GM19455 (cell line): ENCODE data around the gene SCO2.

Source experiments
- ATAC-seq: cut with Tn5 transposase; IDR thresholded peaks from one replicate; pipeline ENCODE4 v1.9.1; 2021; ENCODE audit not compliant: unreplicated experiment

SCO2 gene, protein sequence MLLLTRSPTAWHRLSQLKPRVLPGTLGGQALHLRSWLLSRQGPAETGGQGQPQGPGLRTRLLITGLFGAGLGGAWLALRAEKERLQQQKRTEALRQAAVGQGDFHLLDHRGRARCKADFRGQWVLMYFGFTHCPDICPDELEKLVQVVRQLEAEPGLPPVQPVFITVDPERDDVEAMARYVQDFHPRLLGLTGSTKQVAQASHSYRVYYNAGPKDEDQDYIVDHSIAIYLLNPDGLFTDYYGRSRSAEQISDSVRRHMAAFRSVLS

DNA sequence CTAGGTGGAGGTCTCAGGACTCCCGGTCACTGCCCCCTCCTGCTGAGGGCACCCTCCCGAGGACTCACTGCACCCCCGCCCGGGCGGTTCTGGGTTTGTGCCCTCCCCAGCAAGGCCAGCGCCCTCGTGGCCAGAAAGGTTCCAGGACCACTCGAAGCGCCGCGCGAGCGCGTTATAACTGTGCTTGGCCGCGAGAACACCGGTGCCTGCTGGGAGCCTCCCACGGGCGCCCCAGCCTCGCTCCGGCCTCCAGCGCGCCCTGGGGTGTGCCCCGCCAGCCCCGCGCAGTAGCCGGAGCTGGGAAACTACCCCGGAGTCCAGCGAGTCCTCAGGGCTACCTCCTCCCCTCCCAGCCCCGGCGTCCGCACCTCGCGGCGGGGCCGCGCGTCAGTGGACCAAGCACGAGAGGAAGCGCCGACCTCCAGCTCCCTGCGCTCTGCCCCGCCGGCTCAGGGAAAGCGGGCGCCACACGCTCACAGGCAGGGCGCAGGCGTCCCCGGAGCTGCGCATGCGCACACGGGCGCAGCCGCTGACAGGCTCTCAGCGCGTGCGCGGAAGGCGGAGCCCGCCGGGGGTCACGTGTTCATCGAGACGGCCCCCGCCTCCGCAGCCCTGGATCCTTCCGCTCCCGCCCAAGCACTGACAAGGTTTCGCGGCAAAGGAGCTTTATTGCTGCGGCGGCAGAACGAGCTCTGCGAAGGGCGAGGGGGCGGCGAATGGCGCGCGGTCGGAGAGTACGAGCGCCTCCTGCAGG is at the start of gene SCO2:
Gene SCO2, minus strand, starts transcription at position 495 of the 754 bp plus-strand sequence. CDS start 1,187 bp downstream, outside the sequence.
- ATAC-seq, result peak; percentile 38

DNA sequence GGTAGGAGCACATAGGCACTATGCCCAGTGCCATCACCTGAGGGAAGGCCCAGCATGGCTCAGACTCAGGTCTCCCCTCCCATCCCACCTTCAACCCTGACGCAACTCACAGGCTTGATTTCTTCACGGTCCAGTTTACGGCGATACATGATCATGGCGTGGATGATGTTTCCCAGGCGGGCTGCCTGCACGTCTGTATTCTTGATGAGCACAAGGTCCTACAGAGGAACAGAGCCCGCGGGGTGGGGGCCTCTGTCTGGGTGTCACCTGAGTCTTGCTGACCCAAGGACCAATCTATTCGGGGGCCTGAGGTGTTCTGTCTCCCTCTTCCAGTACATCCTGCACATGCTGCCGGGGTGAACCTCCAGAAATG is 49.0 kb upstream of the SCO2 start:
- no peak for ATAC-seq

DNA sequence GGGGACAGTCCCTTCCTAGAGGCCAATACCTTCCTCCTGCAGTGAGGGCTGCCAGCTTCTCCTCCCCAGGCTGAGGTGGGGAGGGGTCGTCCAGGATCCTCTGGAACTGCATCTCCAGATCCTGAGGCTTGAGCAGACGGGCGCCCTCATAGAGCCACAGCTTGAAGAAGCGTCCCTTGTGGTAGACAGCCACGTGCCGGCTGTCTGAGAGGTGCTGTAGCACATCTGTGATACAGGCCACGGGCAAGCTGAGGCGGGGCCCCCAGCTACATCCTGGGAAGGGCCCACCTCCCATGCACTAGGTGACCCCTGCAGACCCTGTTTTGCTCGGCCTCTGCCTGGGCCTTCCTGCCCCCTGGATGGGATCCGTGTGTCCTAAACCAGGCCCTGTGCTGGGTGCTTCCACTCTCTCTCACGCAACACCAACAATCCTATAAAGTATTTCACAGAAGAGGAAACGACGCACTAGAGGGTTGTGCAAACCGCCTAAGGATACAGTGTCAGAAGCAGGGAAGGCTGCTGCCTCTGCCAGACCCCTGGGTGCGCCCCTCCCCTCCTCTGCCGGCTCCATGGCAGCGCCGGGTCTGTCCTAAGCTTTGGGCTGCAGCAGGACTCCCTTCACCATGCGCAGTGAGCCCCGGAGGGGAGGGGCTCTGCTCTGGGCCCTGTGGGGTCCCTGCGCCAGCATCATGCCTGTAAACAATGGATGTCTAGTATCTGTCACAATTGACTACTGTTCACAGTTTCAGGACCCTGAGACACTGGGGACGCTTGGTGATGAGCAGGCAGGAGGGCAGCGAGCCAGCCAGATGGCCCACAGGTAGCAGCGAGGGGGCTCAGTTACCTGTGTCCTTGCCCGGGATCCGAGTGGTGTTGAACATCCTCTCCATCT is 48.3 kb upstream of the SCO2 start:
- no peak for ATAC-seq

DNA sequence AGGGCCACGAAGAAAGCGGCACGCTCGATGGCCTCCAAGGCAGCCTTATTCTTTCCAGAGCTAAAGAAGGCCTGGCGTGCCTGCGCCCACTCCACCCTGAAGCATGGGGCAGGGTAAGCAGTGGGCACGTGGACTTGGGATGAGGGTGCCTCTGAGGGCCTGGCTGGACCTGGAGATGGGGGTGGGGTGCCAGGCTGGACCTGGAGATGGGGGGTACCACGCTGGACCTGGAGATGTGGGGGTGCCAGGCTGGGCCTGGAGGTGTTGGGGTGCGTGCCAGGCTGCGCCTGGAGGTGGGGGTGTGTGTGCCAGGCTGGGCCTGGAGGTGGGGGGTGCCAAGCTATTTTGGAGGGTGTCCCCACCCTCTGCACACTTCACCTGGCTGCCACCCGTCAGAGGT is 47.6 kb upstream of the SCO2 start:
- no peak for ATAC-seq

DNA sequence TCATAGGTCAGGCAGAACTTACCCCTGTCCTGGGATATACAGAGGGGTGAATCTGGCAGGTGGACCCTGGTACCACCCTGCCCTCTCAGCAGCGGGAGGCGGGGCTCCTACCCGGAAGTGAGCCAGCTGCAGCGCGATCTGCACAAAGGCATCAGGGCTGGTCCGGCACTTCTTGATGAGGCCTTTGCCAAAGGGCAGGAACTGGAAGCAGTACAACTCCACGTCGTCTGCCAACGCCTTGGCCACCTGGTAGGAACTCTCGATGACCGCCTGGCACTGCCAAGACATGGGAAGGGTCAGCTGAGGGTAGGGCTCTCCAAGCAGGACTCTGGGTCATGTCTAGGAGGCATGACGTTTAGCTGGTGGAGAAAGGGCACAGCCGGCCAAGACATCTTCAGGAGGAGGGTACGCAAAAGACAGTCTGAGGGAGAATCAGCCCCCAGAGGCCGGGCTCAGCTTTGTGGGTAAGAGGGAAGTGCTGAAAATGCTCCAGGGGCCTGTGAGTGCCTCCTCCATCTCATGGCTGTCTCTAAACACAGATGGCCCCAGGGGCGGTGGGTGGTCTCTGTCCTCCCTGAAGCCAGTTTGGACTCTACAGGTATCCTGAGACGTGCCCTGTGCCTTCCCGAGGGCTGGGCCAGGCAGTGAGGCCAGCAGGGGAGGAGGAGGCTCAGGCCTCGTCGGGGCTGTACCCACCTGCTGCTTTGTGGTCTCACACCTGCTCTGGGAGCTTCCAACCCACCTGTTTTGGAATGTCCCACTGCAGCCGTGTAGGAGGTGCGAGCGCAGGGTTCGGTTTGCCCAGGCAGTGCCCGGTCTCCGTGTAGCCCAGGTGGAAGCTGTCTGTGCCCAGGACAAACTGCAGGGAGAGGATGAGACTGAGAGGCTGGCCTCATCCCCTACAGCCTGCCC is 46.1 kb upstream of the SCO2 start:
- ATAC-seq, result no peak

DNA sequence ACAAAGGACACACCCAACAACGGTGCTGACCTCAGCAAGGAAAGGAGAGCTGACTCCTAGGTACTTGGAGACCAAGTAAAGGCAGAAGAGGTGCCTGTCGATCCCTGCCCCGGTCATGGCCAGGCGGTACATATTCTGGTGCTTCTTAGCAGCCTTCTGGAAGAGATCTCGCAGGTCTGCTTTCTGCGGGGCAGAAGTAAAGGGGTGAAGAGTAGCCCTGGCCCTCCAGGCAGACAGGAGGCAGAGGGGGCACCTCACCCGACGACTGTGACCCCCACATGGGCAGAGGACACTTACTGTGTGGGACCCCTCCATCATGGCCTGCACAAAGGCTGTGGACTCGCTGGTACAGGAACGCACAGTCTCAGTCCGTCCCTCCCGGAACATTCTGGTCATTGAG is 45.5 kb upstream of the SCO2 start:
- ATAC-seq, result no peak

DNA sequence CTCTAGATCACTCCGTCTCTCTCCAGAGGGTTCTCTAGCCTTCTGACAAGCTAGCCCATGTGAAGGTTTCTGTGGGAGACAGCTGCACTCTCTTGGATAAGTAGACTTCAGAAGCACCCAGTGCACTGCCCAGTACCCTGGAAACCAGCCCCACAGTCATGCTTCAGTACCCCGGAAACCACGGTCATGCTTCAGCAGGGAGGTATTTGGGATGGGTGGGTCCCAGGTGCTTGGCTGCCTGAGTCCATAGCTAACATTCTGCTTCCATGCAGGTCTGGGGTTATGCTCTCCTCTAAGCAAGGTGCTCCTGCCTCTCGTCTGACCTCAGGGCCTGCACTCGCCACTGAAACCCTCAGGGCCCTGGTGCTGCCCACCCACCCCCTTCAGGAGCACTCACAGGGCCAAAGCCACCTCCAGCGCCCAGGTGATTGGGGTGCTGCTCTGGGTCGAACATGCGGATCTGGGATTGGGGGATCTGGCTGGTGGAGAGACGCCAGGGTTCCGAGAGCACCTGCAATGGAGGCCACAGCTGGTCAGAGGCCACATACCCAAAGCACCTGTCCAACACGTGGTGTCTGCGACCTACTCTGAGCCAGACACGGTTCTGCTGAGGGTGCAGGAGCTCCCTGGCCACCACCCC is 44.6 kb upstream of the SCO2 start:
- ATAC-seq, result no peak

DNA sequence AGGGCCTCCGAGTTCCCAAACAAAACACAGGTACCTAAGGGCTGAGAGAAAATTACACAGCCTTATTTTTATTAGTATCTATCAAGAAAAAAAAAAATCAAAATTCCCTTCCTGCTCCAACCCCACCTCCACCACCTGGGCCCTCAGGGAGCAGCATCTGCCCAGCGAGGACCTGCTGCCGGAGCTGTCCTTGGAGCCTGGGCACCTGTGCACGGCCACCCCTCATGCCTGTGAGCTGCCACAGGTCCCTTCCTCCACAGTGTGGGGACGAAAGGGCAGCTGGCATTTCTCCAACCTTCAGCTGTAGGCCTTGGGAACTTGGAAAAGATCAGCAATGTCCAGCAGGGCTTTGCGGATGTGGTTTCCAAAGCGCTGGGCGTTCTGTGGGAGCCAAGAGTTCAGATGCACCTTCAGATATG is 43.7 kb upstream of the SCO2 start:
- ATAC-seq, result no peak

DNA sequence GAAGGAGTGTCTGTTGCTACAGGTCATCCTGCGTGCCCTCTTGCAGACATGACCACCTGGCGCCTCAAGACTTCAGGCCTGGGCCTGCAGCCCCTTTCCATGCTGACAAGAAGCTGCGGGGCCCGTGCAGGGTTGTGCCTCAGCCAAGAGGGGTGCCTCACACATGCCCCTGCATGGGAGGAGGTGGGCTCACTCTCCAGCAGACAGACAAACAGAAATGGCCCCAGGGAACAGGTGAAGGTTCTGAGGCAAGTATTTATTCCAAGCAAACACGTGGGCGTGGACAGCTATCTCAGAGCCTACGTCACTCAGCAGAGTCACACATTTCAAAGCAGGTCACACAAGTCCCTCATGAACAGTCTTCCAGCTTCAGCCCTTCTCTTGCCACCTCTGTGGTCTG is 43.2 kb upstream of the SCO2 start:
- ATAC-seq, result no peak

DNA sequence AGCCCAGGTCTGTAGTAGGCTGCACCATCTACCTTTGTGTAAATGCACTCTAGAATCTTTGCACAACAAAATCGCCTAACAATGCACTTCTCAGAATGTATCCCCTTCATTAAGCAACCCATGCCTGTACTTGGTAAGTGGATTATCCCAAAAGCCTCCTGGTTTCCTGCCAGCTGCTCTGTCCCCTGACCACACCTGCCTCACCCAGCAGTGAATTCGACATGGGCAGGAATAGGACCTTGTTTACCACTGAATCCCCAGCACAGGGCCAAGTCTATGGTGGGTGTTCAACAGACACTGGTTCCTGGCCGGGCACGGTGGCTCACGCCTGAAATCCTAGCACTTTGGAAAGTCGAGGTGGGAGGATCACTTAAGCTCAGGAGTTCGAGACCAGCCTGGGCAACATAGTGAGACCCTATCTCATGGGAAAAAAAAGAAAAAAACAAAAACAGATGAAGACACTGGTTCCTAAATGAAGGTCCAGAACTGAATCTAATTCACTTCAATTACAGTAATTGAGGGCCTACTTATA is 42.4 kb upstream of the SCO2 start:
- no peak for ATAC-seq

DNA sequence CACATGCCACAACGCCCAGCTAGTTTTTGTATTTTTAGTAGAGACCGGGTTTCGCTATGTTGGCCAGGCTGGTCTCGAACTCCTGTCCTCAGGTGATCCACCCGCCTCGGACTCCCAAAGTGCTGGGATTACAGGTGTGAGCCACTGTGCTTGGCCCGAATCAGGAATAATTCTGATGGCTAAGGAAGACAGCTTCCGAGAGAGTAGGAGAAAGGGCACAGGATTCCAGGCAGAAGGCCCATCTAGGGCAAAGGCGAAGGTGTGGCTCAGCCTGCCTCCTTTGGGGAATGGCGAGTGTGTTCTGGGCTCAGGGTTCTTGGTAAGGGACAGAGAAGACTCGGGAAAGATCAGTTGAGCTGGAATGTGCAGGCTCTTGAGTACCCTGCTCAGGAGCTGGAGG is 38.9 kb upstream of the SCO2 start:
- ATAC-seq, result no peak

DNA sequence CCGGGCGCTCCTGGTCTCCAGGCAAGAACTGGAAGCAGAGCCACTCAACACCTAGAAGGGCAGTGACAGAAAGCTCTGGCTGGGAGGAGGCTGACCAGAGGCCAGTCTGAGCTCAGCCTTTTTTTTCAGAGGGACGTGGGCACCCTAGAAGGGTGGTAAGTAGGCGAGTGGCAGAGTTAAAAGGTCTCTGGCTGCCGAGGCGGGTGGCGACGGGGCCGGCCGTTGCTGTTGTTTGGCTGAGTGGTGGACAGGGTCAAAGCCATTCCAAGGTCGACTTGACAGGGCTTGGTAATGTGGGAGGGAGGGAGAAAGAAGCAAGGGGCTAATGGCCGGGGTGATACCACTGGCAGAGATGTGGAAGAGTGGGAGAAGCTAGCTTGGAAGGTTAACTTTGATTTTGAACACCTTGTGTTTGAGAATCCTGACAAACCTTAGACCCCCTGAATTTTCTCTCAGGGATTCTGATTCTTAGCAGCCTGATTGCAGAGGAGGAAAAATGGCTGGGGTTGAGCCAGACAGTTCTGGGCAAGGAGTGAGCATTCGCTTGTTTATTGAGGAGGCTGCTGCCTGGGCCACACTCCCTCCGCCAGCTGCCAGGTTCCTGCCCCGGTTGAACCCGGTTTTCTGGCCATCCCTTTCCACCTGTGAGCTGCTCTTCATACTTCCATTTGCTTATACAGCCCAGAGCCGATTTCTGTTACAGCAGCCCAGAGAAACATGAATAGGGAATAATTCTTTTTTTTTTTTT is 38.2 kb upstream of the SCO2 start:
- ATAC-seq, result no peak

DNA sequence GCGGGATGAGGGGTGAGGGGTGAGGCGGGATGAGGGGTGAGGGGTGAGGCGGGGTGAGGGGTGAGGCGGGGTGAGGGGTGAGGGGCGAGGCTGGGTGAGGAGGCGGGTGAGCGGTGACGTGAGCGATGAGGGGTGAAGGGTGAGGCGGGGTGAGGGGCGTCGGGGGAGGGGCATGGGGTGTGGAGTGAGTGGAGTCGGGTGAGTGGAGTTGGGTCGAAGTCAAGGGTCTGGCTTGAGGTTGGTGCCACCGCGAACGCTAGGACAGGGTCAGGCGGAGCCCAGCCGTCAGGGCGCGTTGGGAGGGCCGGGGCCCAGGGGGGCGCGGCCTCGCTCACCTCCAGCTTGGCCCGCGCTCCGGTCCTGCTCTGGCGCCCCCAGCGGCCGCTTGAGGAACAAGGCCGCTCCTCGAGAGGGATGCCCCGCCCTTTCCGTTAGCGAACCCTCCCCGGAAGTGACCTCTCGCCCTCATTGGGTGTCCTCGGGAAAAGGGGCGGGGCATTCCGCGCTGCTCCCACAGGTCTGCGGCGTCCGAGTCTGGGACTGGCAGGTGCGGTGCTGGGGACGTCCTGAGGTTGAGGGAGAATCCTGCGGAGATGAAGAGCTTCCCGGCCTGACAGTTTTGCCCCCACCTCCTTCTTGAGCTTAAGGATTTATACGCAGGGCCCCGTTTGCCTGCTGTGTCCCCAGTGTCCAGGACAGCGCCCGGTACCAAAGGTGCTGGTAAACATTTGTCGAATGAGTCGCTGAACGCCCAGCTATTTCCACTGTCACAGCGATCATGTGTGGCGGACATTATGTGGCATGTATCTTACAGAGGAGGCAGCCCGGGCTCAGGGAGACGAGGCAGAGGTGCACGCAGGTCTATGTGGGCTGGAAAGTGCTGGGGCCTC is 37.4 kb upstream of the SCO2 start, which contains the start of gene SYCE3:
Gene SYCE3, minus strand, starts transcription at position 397 of the 890 bp plus-strand sequence. CDS start 6,514 bp downstream, outside the sequence.
- ATAC-seq, result peak; percentile 94

DNA sequence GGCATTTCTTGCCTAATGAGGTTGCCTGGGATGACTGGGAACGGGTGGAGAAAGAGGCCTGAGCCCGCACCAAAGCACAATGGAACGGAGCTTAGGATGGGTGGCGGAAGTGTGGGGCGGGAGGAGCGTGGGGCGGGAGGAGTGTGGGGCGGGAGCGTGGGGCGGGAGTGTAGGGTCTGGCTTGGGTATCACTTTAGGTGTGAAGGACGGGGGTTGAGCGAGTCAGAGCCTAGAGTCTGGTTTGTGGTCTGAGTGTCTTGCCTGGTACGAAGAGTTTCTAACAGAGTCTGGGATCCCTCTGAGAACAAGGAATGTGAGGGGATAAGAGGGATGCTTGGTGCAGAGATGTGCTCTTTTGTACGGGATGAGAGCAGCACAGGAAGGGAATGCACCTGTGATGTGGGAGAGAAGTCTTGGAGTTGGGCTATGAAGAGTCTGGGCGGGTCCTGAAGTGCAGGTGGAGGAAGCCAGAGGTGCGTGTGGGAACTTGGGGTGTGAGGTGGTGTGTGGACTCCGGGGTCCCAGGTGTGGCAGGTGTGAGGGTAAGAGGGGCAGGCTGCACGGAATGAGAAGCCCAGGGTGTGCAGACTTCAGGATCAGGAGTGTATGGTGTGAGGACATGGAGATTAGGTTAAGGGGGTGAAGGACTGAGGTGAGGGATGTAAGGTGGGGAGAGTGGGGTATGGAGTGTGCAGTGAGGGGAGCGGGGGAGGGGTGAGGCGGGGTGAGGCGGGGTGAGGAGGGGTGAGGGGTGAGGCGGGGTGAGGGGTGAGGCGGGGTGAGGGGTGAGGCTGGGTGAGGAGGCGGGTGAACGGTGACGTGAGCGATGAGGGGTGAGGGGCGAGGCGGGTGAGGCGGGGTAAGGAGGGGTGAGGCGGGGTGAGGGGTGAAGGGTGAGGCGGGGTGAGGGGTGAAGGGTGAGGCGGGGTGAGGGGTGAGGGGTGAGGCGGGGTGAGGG is 36.3 kb upstream of the SCO2 start:
- ATAC-seq, result no peak

DNA sequence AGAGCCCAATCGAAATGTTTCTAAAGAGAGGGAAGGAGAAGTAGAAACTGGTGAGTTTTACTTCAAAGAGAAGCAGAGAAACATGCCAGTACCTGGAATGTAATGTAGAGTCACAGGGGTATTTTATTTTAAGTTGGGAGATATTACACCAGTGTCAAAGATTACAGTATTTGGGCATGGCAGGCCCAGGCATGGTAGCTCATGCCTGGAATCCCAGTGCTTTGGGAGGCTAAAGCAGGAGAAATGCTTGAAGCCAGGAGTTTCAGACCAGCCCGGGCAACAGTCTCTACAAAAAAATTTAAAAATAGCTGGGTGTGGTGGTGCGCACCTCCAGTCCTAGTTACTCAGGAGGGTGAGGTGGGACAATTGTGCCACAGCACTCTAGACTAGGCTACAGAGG is 34.6 kb upstream of the SCO2 start:
- no peak for ATAC-seq

DNA sequence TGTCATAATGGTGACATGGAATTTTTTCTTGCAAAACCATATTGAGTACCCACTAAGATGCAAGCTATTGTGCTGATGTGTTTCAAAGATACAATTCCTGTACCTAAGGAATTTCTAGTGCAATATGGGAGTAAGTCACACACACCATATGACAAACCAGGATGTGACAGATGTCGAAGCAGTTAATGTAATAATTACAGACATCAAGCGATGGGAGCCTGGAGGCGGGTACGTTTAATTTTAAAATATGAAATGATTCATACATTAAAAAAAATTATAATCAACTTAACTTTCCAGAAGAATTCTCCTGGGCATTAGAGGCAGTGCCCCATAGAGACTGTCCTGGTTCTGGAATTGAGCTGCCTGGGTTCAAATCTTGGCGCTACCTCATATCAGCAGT is 31.3 kb upstream of the SCO2 start:
- no peak for ATAC-seq

DNA sequence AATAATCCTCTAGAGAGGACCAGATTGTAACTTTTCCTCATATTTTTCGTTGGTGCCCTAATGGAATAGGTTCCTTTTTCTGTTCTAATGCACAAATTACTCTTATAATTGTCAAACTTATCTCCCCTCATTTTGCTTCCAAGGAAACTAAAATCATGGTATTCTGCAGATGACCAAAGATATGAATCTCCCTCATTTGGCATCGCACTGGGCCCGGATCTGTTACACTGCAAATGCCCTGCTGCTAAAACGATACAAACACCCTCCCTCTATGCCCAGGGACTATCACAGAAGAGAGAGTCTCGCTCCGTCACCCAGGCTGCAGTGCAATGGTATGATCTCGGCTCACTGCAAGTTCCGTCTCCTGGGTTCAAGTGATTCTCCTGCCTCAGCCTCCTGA is 27.9 kb upstream of the SCO2 start:
- no peak for ATAC-seq
